Measurements from ENCODE around the gene CLCA2.

The CLCA2 gene

GRCh38 chr1:86429122-86429725, 5.3 kb downstream of the CLCA2 start:
- in situ Hi-C loops (cut with HindIII; ENCODE audit: low sequenced_read_pairs), result no loop called here

GRCh38 chr1:86429835-86430234, 5.9 kb downstream of the CLCA2 start:
- in situ Hi-C loops (cut with HindIII; ENCODE audit: low sequenced_read_pairs), result no loop called here

GRCh38 chr1:86430376-86430775, 6.4 kb downstream of the CLCA2 start:
- in situ Hi-C loops (cut with HindIII; ENCODE audit: low sequenced_read_pairs), result no loop called here

GRCh38 chr1:86434059-86434458, 10.1 kb downstream of the CLCA2 start:
- in situ Hi-C loops (cut with HindIII; ENCODE audit: low sequenced_read_pairs), result no loop called here

GRCh38 chr1:86435327-86435726, 11.4 kb downstream of the CLCA2 start:
- in situ Hi-C loops (cut with HindIII; ENCODE audit: low sequenced_read_pairs), result no loop called here

- in situ Hi-C loops (cut with HindIII; ENCODE audit: low sequenced_read_pairs), result no loop called here
Observed at GRCh38 chr1:86436041-86436440, 12.1 kb downstream of the CLCA2 start.

- in situ Hi-C loops (cut with HindIII; ENCODE audit: low sequenced_read_pairs), result no loop called here
Observed at GRCh38 chr1:86441581-86441980, 17.6 kb downstream of the CLCA2 start.

- in situ Hi-C loops (cut with HindIII; ENCODE audit: low sequenced_read_pairs), result no loop called here
Observed at GRCh38 chr1:86441997-86442396, 18.0 kb downstream of the CLCA2 start.

GRCh38 chr1:86445919-86446318, 21.9 kb downstream of the CLCA2 start:
- in situ Hi-C loops (cut with HindIII; ENCODE audit: low sequenced_read_pairs), result no loop called here

- in situ Hi-C loops (cut with HindIII; ENCODE audit: low sequenced_read_pairs), result no loop called here
Observed at GRCh38 chr1:86447198-86447790, 23.3 kb downstream of the CLCA2 start.

- in situ Hi-C loops (cut with HindIII; ENCODE audit: low sequenced_read_pairs), result no loop called here
Observed at GRCh38 chr1:86448670-86449069, 24.7 kb downstream of the CLCA2 start.

GRCh38 chr1:86449103-86449502, 25.1 kb downstream of the CLCA2 start:
- in situ Hi-C loops (cut with HindIII; ENCODE audit: low sequenced_read_pairs), result no loop called here

GRCh38 chr1:86450847-86451246, 26.9 kb downstream of the CLCA2 start:
- in situ Hi-C loops (cut with HindIII; ENCODE audit: low sequenced_read_pairs), result no loop called here

- in situ Hi-C loops (cut with HindIII; ENCODE audit: low sequenced_read_pairs), result no loop called here
Observed at GRCh38 chr1:86453664-86454063, 29.7 kb downstream of the CLCA2 start.

- in situ Hi-C loops (cut with HindIII; ENCODE audit: low sequenced_read_pairs), result no loop called here
Observed at GRCh38 chr1:86455073-86455472, 31.1 kb downstream of the CLCA2 start.

- in situ Hi-C loops (cut with HindIII; ENCODE audit: low sequenced_read_pairs), result loop anchor here (5.0 kb wide), 1 partner anchor 56 kb away; no protein-coding TSS in a partner anchor
Observed at GRCh38 chr1:86460998-86461397, 37.0 kb downstream of the CLCA2 start.

GRCh38 chr1:86461482-86461881, 37.5 kb downstream of the CLCA2 start:
- in situ Hi-C loops (cut with HindIII; ENCODE audit: low sequenced_read_pairs), result loop anchor here (5.0 kb wide), 1 partner anchor 56 kb away; no protein-coding TSS in a partner anchor

GRCh38 chr1:86464819-86465218, 40.8 kb downstream of the CLCA2 start:
- in situ Hi-C loops (cut with HindIII; ENCODE audit: low sequenced_read_pairs), result loop anchor here (5.0 kb wide), 1 partner anchor 52 kb away; no protein-coding TSS in a partner anchor

- in situ Hi-C loops (cut with HindIII; ENCODE audit: low sequenced_read_pairs), result no loop called here
Observed at GRCh38 chr1:86466109-86466844, 42.3 kb downstream of the CLCA2 start.

GRCh38 chr1:86466986-86467385, 43.0 kb downstream of the CLCA2 start:
- in situ Hi-C loops (cut with HindIII; ENCODE audit: low sequenced_read_pairs), result no loop called here

GRCh38 chr1:86468501-86468977, 44.6 kb downstream of the CLCA2 start, which contains the start of gene CLCA1:
CLCA1 (plus strand) TSS chr1:86468927; CDS start chr1:86468972, 45 bp downstream.
- in situ Hi-C loops (cut with HindIII; ENCODE audit: low sequenced_read_pairs), result no loop called here

GRCh38 chr1:86470859-86471258, 46.9 kb downstream of the CLCA2 start:
- in situ Hi-C loops (cut with HindIII; ENCODE audit: low sequenced_read_pairs), result no loop called here

Measured in endothelial cell of hepatic sinusoid (primary cell).